Thoracic aorta (tissue), 2 donors: ENCODE data around the gene CD160. TPM values are rescaled to one million over a fixed set of nuclear protein-coding genes. Genes with fewer than 3 reads are reported as not detected.
"Not testable (repeated sequence)": the region's sequence is repeated elsewhere in the genome, so short reads cannot be mapped to it uniquely, and the experiment has no call there.

Experiments
- ATAC-seq: fragments of 150-250 bp; one replicate; pipeline ENCODE4 v1.8.0; 2017; ENCODE audit warnings: low read depth; ENCODE audit not compliant: insufficient number of reproducible peaks, low FRiP score
- DNase-seq: peaks from one replicate; pipeline ENCODE4 v3.0.0-alpha.2; 2020; ENCODE audit warnings: low spot score
- H3K27ac ChIP-seq, 2 donors: fragments of 200-600 bp; sonication (generic); 1 replicate in 1 of 2; 2 replicates in 1 of 2; pipeline ENCODE4 v1.5.1; 2016; ENCODE audit warnings: mild to moderate bottlenecking in 2 of 2, moderate library complexity in 2 of 2
- H3K27me3 ChIP-seq: fragments of 200-600 bp; sonication (generic); replicated peaks from 2 replicates; pipeline ENCODE4 v1.6.0; 2016; ENCODE audit warnings: mild to moderate bottlenecking; ENCODE audit not compliant: insufficient read depth
- H3K36me3 ChIP-seq: fragments of 200-600 bp; sonication (generic); one replicate; pipeline ENCODE4 v1.5.1; 2016
- H3K4me1 ChIP-seq, 2 donors: fragments of 200-600 bp; sonication (generic); 1 replicate in 1 of 2; 2 replicates in 1 of 2; pipeline versions ENCODE4 v1.5.1 to v1.6.0; 2016; ENCODE audit warnings: low read depth in 2 of 2, mild to moderate bottlenecking in 1 of 2; ENCODE audit not compliant: control insufficient read depth in 1 of 2
- H3K4me3 ChIP-seq: fragments of 200-600 bp; sonication (generic); 2 replicates; pipeline ENCODE4 v1.5.1; 2016; ENCODE audit warnings: mild to moderate bottlenecking
- H3K9me3 ChIP-seq: fragments of 200-600 bp; sonication (generic); 2 replicates; pipeline ENCODE4 v1.5.1; 2016
- CTCF ChIP-seq: fragments of 200-600 bp; sonication (generic); IDR thresholded peaks from one replicate; pipeline ENCODE4 v1.5.1; 2019; ENCODE audit warnings: antibody characterized with exemption
- total RNA-seq, 2 donors: library from RNA; depleted of rRNA; stranded (reverse); fragments of >200 nt; gene quantifications; one replicate each; pipeline versions ENCODE4 v1.1.0 to v1.2.3, GENCODE V29; 2016

Gene CD160
- total RNA-seq, 2 donors from 2014 or later: 0.28 TPM; not detected in 1

DNA sequence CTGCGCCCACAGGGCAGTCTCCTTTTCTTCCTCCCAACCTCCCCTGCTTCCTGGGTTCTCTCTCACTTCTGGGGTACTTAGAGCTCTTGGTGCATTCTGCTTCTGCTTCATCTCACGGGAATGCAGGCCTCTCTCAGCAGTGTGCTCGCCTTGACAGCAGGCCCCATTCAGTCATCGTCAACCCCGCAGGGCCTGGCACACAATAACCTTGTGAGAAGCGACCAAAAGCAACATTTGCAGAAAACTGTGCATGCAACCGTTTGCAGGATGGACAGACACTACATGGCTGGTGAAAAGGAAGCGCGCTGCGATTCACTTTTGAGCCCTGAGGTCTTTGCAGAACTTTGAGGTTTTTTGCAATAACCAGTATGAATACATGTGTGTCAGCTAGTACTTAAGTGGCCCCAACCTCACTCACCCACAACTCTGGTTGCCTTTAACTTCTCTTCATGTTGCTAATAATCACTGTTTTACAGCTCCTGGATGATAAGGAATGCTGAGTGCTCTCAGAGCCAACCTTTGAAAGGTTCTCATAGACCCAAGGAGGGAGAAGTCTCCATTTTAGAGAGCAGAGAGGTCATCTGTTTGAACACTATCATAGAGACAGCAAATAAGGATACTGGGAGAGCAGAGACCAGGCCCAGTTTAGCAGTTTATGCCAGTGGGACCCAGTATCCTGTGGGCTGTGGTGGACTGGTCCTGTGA, 2.5 kb upstream of the CD160 start:
- TF ChIP-seq CTCF: no peak
- Histone ChIP-seq H3K4me1 (peaks cover 3 to 11% of the 10 kb centered on the region in 2 donors), H3K36me3 (no peaks in the 10 kb centered on the region), H3K4me3 (no peak overlapping the region), H3K9me3 (no peaks in the 10 kb centered on the region), H3K27ac (no peak overlapping the region), H3K27me3 (no peaks in the 10 kb centered on the region)
- ATAC-seq (no peak), DNase-seq (no peak)

DNA sequence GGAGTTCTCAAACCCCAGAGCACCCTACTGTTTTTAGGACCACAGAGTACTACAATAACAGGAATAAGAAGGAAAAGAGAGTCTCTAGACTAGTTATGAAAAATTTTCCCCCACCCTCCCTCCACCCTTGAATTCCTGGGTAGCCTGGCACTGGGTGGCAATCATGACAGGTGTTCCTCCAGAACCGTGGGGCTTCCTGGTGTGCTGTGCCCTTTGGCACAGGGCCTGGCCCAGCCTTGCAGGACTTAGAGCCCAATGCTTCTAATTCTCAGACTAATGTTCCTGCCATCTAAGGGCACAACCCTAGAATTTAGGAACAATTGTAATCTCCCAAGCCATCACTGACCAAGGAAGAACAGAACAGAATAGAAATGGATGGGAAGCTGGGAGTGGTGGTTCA, 1.5 kb upstream of the CD160 start:
- no peak for TF ChIP-seq CTCF
- Histone ChIP-seq H3K36me3 (no peaks in the 10 kb centered on the region), H3K27me3 (no peaks in the 10 kb centered on the region), H3K27ac (no peak overlapping the region), H3K9me3 (no peaks in the 10 kb centered on the region), H3K4me1 (peaks cover 3 to 11% of the 10 kb centered on the region in 2 donors), H3K4me3 (no peak overlapping the region)
- DNase-seq (no peak), ATAC-seq (no peak)

- ATAC-seq, H3K36me3 ChIP-seq, DNase-seq, H3K27ac ChIP-seq, H3K27me3 ChIP-seq, H3K4me3 ChIP-seq, H3K9me3 ChIP-seq: not testable (repeated sequence)
- peaks cover 3 to 11% of the 10 kb centered on the region in 2 donors for H3K4me1 ChIP-seq
These were observed 834 bp upstream of the CD160 start for GRCh38 chr1:145718465-145718864.

GRCh38 chr1:145720556-145720877, 1.2 kb downstream of the CD160 start:
- Histone ChIP-seq H3K27ac (no peak overlapping the region), H3K36me3 (no peaks in the 10 kb centered on the region), H3K4me1 (peaks cover 3 to 11% of the 10 kb centered on the region in 2 donors), H3K4me3 (peak overlapping the region; percentile 74), H3K27me3 (no peaks in the 10 kb centered on the region), H3K9me3 (no peaks in the 10 kb centered on the region)
- TF ChIP-seq CTCF: no peak
- DNase-seq (no peak), ATAC-seq (no peak)

DNA sequence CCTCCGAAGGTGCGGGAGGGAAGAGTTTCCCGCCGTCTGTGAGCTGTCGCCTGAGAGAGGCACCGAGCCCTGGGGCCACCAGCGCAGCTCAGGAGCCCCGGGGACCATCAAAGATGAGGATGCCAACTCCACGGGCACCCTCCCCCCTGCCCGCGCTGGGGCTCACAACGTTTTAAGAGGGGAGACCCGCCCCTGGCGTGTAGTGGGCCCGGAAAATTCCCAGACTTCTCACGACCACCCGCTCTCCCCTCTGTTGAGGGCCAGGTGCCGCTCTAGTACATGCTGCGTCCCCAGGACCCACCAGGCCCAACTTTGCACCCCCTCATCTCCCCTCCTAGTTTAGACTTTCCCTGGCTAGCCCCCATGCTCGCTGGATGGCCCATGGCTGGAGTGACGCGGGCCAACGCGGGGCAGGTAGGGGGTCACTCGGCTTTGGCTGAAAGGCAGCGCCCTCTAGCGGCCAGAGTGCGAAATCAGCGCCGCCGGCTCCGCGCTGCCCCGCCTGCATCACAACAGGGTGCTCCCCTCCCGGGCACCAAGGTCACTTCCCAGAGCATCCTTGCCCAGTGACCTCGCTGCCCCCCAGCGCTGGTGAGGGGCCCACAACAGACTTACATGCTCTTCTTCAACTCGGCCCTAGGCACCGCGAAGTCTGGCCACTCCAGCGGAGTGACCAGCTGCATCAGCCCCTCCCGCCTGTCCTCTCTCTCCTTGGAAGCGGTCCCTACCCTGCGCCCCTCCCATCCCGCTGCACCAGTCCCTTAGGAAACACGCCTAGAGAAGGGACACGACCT, 1.8 kb downstream of the CD160 start:
- peak; percentile 98 for TF ChIP-seq CTCF
- H3K4me3 ChIP-seq: peak overlapping the region; percentile 74
- no peaks in the 10 kb centered on the region for H3K36me3 ChIP-seq
- H3K4me1 ChIP-seq: peaks cover 3 to 11% of the 10 kb centered on the region in 2 donors
- H3K9me3 ChIP-seq: no peaks in the 10 kb centered on the region
- H3K27ac ChIP-seq: no peak overlapping the region
- H3K27me3 ChIP-seq: no peaks in the 10 kb centered on the region
- DNase-seq: peak; percentile 7
- peak; percentile 46 for ATAC-seq

- DNase-seq, H3K27me3 ChIP-seq, H3K27ac ChIP-seq, H3K36me3 ChIP-seq, ATAC-seq, H3K4me3 ChIP-seq, H3K9me3 ChIP-seq, H3K4me1 ChIP-seq: not testable (repeated sequence)
These were observed 6.9 kb downstream of the CD160 start for GRCh38 chr1:145726193-145726592.
